Coronary artery (tissue), 2 donors: ENCODE data around the gene ANKS3.

Source experiments
- DNase-seq: peaks from one replicate; pipeline ENCODE4 v3.0.0-alpha.2; 2017; ENCODE audit warnings: low spot score
- H3K27ac ChIP-seq, 2 donors: fragments of 200-600 bp; sonication (generic); one replicate each; pipeline ENCODE4 v1.5.1; 2016 to 2019
- H3K4me3 ChIP-seq: fragments of 200-600 bp; sonication (generic); 2 replicates; pipeline ENCODE4 v1.5.1; 2016; ENCODE audit warnings: mild to moderate bottlenecking, moderate library complexity
- TF ChIP-seq, protein P1 (sequence below): fragments of 200-600 bp; sonication (generic); IDR thresholded peaks from one replicate; pipeline ENCODE4 v1.5.1; 2019; ENCODE audit warnings: antibody characterized with exemption

ANKS3 gene

GRCh38 chr16:4726616-4727015, 7.5 kb downstream of the ANKS3 start:
- Histone ChIP-seq H3K27ac (no peak overlapping the region), H3K4me3 (no peak overlapping the region)
- TF ChIP-seq, protein P1, sequence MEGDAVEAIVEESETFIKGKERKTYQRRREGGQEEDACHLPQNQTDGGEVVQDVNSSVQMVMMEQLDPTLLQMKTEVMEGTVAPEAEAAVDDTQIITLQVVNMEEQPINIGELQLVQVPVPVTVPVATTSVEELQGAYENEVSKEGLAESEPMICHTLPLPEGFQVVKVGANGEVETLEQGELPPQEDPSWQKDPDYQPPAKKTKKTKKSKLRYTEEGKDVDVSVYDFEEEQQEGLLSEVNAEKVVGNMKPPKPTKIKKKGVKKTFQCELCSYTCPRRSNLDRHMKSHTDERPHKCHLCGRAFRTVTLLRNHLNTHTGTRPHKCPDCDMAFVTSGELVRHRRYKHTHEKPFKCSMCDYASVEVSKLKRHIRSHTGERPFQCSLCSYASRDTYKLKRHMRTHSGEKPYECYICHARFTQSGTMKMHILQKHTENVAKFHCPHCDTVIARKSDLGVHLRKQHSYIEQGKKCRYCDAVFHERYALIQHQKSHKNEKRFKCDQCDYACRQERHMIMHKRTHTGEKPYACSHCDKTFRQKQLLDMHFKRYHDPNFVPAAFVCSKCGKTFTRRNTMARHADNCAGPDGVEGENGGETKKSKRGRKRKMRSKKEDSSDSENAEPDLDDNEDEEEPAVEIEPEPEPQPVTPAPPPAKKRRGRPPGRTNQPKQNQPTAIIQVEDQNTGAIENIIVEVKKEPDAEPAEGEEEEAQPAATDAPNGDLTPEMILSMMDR: no peak
- no peak for DNase-seq

DNA sequence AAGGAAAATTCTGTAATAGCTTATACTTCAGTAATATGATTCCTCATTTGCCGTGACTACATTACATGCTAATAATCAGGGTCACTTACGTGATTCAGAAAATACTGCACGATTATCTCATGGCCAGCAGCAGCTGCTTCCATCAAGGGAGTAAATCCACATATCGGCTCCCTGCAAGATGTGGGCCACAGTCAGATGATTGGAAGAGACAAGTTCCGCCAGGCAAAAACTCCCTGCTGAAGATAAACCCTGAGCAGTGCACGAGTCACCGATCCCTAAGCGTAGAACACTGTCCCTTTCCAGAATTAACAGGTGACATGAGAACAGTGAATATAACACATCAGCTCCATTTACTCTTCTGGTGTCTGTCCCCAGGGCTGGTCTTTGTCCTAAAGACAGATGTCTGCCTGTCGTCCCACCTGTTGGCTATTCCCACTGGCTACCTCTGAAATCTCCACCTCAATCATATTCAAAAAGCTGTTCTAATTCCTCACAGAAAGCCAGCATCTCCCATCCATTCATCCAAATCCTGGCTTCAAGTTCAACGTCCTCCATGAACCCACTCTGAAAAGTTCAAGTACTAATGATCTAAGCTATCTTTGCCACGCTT, 9.3 kb downstream of the ANKS3 start:
- no peak for DNase-seq
- TF ChIP-seq, protein P1: no peak
- no peak overlapping the region for H3K4me3 ChIP-seq
- no peak overlapping the region for H3K27ac ChIP-seq

- Histone ChIP-seq H3K4me3 (no peak overlapping the region), H3K27ac (no peak overlapping the region)
- TF ChIP-seq, protein P1: no peak
- no peak for DNase-seq
These were observed 10.9 kb downstream of the ANKS3 start for GRCh38 chr16:4723071-4723767.

GRCh38 chr16:4718466-4718865, 15.6 kb downstream of the ANKS3 start:
- H3K27ac ChIP-seq: no peak overlapping the region
- TF ChIP-seq, protein P1: no peak
- no peak for DNase-seq
- no peak overlapping the region for H3K4me3 ChIP-seq

- H3K27ac ChIP-seq: no peak overlapping the region
- H3K4me3 ChIP-seq: no peak overlapping the region
- TF ChIP-seq, protein P1: no peak
- no peak for DNase-seq
These were observed 19.1 kb downstream of the ANKS3 start for GRCh38 chr16:4714996-4715395.

- Histone ChIP-seq H3K27ac (no peak overlapping the region), H3K4me3 (no peak overlapping the region)
- no peak for DNase-seq
- TF ChIP-seq, protein P1: no peak
These were observed 20.2 kb downstream of the ANKS3 start for GRCh38 chr16:4713663-4714501.
